ENCODE results near the gene EMC10.

The EMC10 gene

GRCh38 chr19:50511069-50511822 is 34.9 kb downstream of the EMC10 start, which contains the start of gene JOSD2:
JOSD2 (minus strand) TSS chr19:50511191; CDS start chr19:50510431, 760 bp downstream.
- 2% methylated on average over 62 of the region's 69 CpGs for WGBS (ENCODE audit: insufficient coverage)
- H3K9me3 ChIP-seq (ENCODE audit: control extremely low read depth in 1 of 5, control insufficient read depth in 4 of 5, insufficient read depth in 2 of 5, low read depth in 1 of 5, low read length in 4 of 5): no peaks in the 10 kb centered on the region
- peak within 1 kb of the TSS; percentile 19 to 82 (median 73) for H3K4me3 ChIP-seq (ENCODE audit: control insufficient read depth in 1 of 7, extremely low read depth in 1 of 7, insufficient read depth in 4 of 7, low read depth in 2 of 7, low read length in 6 of 7)
- peaks cover 0 to 33% (median 9%) of the 10 kb centered on the region in 5 experiments for H3K27me3 ChIP-seq (replicated peaks in 2 of 5; ENCODE audit: control insufficient read depth in 4 of 5, insufficient read depth in 5 of 5, low read length in 4 of 5)
- H3K27ac ChIP-seq (ENCODE audit: insufficient read depth in 1 of 2, low read depth in 1 of 2, low read length in 2 of 2, poor library complexity in 1 of 2, severe bottlenecking in 2 of 2): peak within 1 kb of the TSS; percentile 46 to 83
- DNase-seq: peak; percentile 99 to 100 (median 100)
- H3K36me3 ChIP-seq (ENCODE audit: control insufficient read depth in 4 of 4, insufficient read depth in 4 of 4, low read length in 3 of 4): peaks cover 0 to 1% (median 0%) of the 10 kb centered on the region in 4 experiments
- H3K4me1 ChIP-seq (ENCODE audit: control extremely low read depth in 1 of 4, control insufficient read depth in 4 of 4, insufficient read depth in 4 of 4, low read length in 3 of 4): peaks cover 0 to 17% (median 12%) of the 10 kb centered on the region in 4 experiments
- CTCF ChIA-PET: interaction anchor here (1.1 to 2.1 kb wide), 2 partner anchors 25 to 51 kb away, joined by 3 to 6 read pairs; no protein-coding TSS in a partner anchor
- POLR2A ChIA-PET: no interaction called here

- Histone ChIP-seq H3K27me3 (replicated peaks in 2 of 5; ENCODE audit: control insufficient read depth in 4 of 5, insufficient read depth in 5 of 5, low read length in 4 of 5) (peaks cover 0 to 42% (median 11%) of the 10 kb centered on the region in 5 experiments), H3K9me3 (ENCODE audit: control extremely low read depth in 1 of 5, control insufficient read depth in 4 of 5, insufficient read depth in 2 of 5, low read depth in 1 of 5, low read length in 4 of 5) (no peaks in the 10 kb centered on the region), H3K36me3 (ENCODE audit: control insufficient read depth in 4 of 4, insufficient read depth in 4 of 4, low read length in 3 of 4) (no peaks in the 10 kb centered on the region), H3K4me3 (ENCODE audit: control insufficient read depth in 1 of 7, extremely low read depth in 1 of 7, insufficient read depth in 4 of 7, low read depth in 2 of 7, low read length in 6 of 7) (peak overlapping the region in 4 of 7 experiments; percentile 61 to 82 (median 76)), H3K4me1 (ENCODE audit: control extremely low read depth in 1 of 4, control insufficient read depth in 4 of 4, insufficient read depth in 4 of 4, low read length in 3 of 4) (peaks cover 0 to 17% (median 12%) of the 10 kb centered on the region in 4 experiments), H3K27ac (ENCODE audit: insufficient read depth in 1 of 2, low read depth in 1 of 2, low read length in 2 of 2, poor library complexity in 1 of 2, severe bottlenecking in 2 of 2) (no peak overlapping the region)
- POLR2A ChIA-PET: no interaction called here
- DNase-seq: no peak
- WGBS (ENCODE audit: insufficient coverage): 94% methylated on average over 33 of the region's 36 CpGs
- CTCF ChIA-PET: interaction anchor here (2.1 kb wide), 1 partner anchor 24 kb away, joined by 6 read pairs; no protein-coding TSS in a partner anchor
Observed at GRCh38 chr19:50512112-50512998, 36.0 kb downstream of the EMC10 start.

- no peak overlapping the region for H3K27ac ChIP-seq (ENCODE audit: insufficient read depth in 1 of 2, low read depth in 1 of 2, low read length in 2 of 2, poor library complexity in 1 of 2, severe bottlenecking in 2 of 2)
Observed at GRCh38 chr19:50512999-50513745, 36.9 kb downstream of the EMC10 start.

GRCh38 chr19:50513746-50514345 is 37.5 kb downstream of the EMC10 start, which contains the start of gene ASPDH:
ASPDH (minus strand) TSS chr19:50513913; CDS start chr19:50513823, 90 bp downstream.
- DNase-seq: no peak
- H3K4me1 ChIP-seq (ENCODE audit: control extremely low read depth in 1 of 4, control insufficient read depth in 4 of 4, insufficient read depth in 4 of 4, low read length in 3 of 4): peaks cover 0 to 17% (median 12%) of the 10 kb centered on the region in 4 experiments
- no peaks in the 10 kb centered on the region for H3K36me3 ChIP-seq (ENCODE audit: control insufficient read depth in 4 of 4, insufficient read depth in 4 of 4, low read length in 3 of 4)
- ChIA-PET CTCF (no interaction called here), POLR2A (no interaction called here)
- H3K9me3 ChIP-seq (ENCODE audit: control extremely low read depth in 1 of 5, control insufficient read depth in 4 of 5, insufficient read depth in 2 of 5, low read depth in 1 of 5, low read length in 4 of 5): peaks cover 0 to 4% (median 0%) of the 10 kb centered on the region in 5 experiments
- peaks cover 0 to 47% (median 12%) of the 10 kb centered on the region in 5 experiments for H3K27me3 ChIP-seq (replicated peaks in 2 of 5; ENCODE audit: control insufficient read depth in 4 of 5, insufficient read depth in 5 of 5, low read length in 4 of 5)
- no peak within 1 kb of the TSS for H3K4me3 ChIP-seq (ENCODE audit: control insufficient read depth in 1 of 7, extremely low read depth in 1 of 7, insufficient read depth in 4 of 7, low read depth in 2 of 7, low read length in 6 of 7)
- no peak within 1 kb of the TSS for H3K27ac ChIP-seq (ENCODE audit: insufficient read depth in 1 of 2, low read depth in 1 of 2, low read length in 2 of 2, poor library complexity in 1 of 2, severe bottlenecking in 2 of 2)
- 59% methylated on average over 18 of the region's 22 CpGs for WGBS (ENCODE audit: insufficient coverage)

More at GRCh38 chr19:50512999-50513745, 36.9 kb downstream of the EMC10 start:
- peaks cover 0 to 47% (median 12%) of the 10 kb centered on the region in 5 experiments for H3K27me3 ChIP-seq (replicated peaks in 2 of 5; ENCODE audit: control insufficient read depth in 4 of 5, insufficient read depth in 5 of 5, low read length in 4 of 5)
- ChIA-PET POLR2A (interaction anchor here (0.6 kb wide), 1 partner anchor 183 kb away, joined by 3 read pairs; no protein-coding TSS in a partner anchor), CTCF (interaction anchor here (2.1 kb wide), 1 partner anchor 24 kb away, joined by 6 read pairs; no protein-coding TSS in a partner anchor)
- H3K36me3 ChIP-seq (ENCODE audit: control insufficient read depth in 4 of 4, insufficient read depth in 4 of 4, low read length in 3 of 4): no peaks in the 10 kb centered on the region
- H3K9me3 ChIP-seq (ENCODE audit: control extremely low read depth in 1 of 5, control insufficient read depth in 4 of 5, insufficient read depth in 2 of 5, low read depth in 1 of 5, low read length in 4 of 5): no peaks in the 10 kb centered on the region
- peaks cover 0 to 17% (median 12%) of the 10 kb centered on the region in 4 experiments for H3K4me1 ChIP-seq (ENCODE audit: control extremely low read depth in 1 of 4, control insufficient read depth in 4 of 4, insufficient read depth in 4 of 4, low read length in 3 of 4)
- DNase-seq: no peak
- no peak overlapping the region for H3K4me3 ChIP-seq (ENCODE audit: control insufficient read depth in 1 of 7, extremely low read depth in 1 of 7, insufficient read depth in 4 of 7, low read depth in 2 of 7, low read length in 6 of 7)
- WGBS (ENCODE audit: insufficient coverage): 81% methylated on average over 10 of the region's 12 CpGs

- CTCF ChIA-PET: interaction anchor here (1.1 to 2.0 kb wide), 2 partner anchors 24 to 42 kb away, joined by 3 to 7 read pairs; no protein-coding TSS in a partner anchor
- Histone ChIP-seq H3K9me3 (ENCODE audit: control extremely low read depth in 1 of 5, control insufficient read depth in 4 of 5, insufficient read depth in 2 of 5, low read depth in 1 of 5, low read length in 4 of 5) (peaks cover 0 to 8% (median 0%) of the 10 kb centered on the region in 5 experiments), H3K36me3 (ENCODE audit: control insufficient read depth in 4 of 4, insufficient read depth in 4 of 4, low read length in 3 of 4) (no peaks in the 10 kb centered on the region), H3K27ac (ENCODE audit: insufficient read depth in 1 of 2, low read depth in 1 of 2, low read length in 2 of 2, poor library complexity in 1 of 2, severe bottlenecking in 2 of 2) (no peak overlapping the region), H3K4me1 (ENCODE audit: control extremely low read depth in 1 of 4, control insufficient read depth in 4 of 4, insufficient read depth in 4 of 4, low read length in 3 of 4) (peaks cover 0 to 17% (median 12%) of the 10 kb centered on the region in 4 experiments), H3K27me3 (replicated peaks in 2 of 5; ENCODE audit: control insufficient read depth in 4 of 5, insufficient read depth in 5 of 5, low read length in 4 of 5) (peaks cover 0 to 50% (median 12%) of the 10 kb centered on the region in 5 experiments), H3K4me3 (ENCODE audit: control insufficient read depth in 1 of 7, extremely low read depth in 1 of 7, insufficient read depth in 4 of 7, low read depth in 2 of 7, low read length in 6 of 7) (no peak overlapping the region)
- DNase-seq: peak in 1 of 3 donors; percentile 29
- WGBS (ENCODE audit: insufficient coverage): 37% methylated on average over 34 of the region's 38 CpGs
- POLR2A ChIA-PET: no interaction called here
Observed at GRCh38 chr19:50514346-50515167, 38.2 kb downstream of the EMC10 start.

All from common myeloid progenitor, CD34-positive (primary cell).